ENCODE data around the gene DNAAF2.

DNA sequence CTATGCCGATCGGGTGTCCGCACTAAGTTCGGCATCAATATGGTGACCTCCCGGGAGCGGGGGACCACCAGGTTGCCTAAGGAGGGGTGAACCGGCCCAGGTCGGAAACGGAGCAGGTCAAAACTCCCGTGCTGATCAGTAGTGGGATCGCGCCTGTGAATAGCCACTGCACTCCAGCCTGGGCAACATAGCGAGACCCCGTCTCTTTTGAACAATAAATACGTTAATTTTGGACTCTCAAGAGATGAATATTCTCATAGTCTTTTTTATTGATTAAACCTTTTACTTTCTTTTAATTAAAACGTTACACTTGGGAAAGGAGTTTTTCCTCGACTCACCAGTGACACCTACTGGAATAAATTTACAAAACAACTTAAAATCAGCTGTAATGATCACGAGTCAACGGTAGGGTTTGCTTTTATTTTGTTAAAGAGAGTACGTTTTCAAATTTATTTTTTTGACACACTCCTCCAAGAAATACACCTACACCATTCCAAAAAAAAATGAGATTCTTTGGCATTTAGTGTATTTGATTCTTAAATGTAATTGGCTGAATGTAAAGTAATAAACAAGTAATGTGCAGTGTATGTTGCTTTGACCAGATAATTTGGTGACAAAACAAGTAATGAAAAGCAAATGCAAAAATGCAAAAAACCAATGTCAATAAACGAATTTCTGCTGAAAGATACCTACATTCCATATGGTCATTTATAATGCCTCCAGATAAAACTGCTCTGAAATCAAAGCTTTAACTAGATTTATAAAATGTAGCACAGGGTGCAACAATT is 48.2 kb downstream of the DNAAF2 start:
- TF ChIP-seq, protein P1, sequence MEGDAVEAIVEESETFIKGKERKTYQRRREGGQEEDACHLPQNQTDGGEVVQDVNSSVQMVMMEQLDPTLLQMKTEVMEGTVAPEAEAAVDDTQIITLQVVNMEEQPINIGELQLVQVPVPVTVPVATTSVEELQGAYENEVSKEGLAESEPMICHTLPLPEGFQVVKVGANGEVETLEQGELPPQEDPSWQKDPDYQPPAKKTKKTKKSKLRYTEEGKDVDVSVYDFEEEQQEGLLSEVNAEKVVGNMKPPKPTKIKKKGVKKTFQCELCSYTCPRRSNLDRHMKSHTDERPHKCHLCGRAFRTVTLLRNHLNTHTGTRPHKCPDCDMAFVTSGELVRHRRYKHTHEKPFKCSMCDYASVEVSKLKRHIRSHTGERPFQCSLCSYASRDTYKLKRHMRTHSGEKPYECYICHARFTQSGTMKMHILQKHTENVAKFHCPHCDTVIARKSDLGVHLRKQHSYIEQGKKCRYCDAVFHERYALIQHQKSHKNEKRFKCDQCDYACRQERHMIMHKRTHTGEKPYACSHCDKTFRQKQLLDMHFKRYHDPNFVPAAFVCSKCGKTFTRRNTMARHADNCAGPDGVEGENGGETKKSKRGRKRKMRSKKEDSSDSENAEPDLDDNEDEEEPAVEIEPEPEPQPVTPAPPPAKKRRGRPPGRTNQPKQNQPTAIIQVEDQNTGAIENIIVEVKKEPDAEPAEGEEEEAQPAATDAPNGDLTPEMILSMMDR (IDR thresholded peaks at IDR 0.05) = peak; percentile 99
- TF ChIP-seq EP300 (IDR thresholded peaks at IDR 0.05; ENCODE audit: borderline replicate concordance in 1 of 2, low read depth in 1 of 2, low read length in 1 of 2) = no peak
- TF ChIP-seq POLR2AphosphoS5 (IDR thresholded peaks at IDR 0.05; ENCODE audit: low read depth, low read length) = no peak
- TF ChIP-seq, protein P2, sequence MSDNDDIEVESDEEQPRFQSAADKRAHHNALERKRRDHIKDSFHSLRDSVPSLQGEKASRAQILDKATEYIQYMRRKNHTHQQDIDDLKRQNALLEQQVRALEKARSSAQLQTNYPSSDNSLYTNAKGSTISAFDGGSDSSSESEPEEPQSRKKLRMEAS (IDR thresholded peaks at IDR 0.05; ENCODE audit: low read depth) = no peak
- TF ChIP-seq RCOR1 (IDR thresholded peaks at IDR 0.05; ENCODE audit: low read length) = no peak
- TF ChIP-seq RAD21 (IDR thresholded peaks at IDR 0.05; ENCODE audit: low read length) = peak; percentile 30; the same call in 1 of the 2 replicates
- no peak for TF ChIP-seq YY1 (IDR thresholded peaks at IDR 0.05; ENCODE audit: low read depth)
- no peak; the same call in 1 of the 2 replicates for TF ChIP-seq SIN3A (IDR thresholded peaks at IDR 0.05; ENCODE audit: borderline replicate concordance, low read depth, low read length)
- no peak for TF ChIP-seq RFX5 (IDR thresholded peaks at IDR 0.05; ENCODE audit: low read length)
- no peak for TF ChIP-seq FOSL2 (IDR thresholded peaks at IDR 0.05; ENCODE audit: borderline replicate concordance, low read depth)
- TF ChIP-seq FOXJ3 (CRISPR knock-in tag; IDR thresholded peaks at IDR 0.05) = no peak
- no peak for TF ChIP-seq EZH2phosphoT487 (IDR thresholded peaks at IDR 0.05; ENCODE audit: borderline replicate concordance, low read depth)
- TF ChIP-seq, protein P3, sequence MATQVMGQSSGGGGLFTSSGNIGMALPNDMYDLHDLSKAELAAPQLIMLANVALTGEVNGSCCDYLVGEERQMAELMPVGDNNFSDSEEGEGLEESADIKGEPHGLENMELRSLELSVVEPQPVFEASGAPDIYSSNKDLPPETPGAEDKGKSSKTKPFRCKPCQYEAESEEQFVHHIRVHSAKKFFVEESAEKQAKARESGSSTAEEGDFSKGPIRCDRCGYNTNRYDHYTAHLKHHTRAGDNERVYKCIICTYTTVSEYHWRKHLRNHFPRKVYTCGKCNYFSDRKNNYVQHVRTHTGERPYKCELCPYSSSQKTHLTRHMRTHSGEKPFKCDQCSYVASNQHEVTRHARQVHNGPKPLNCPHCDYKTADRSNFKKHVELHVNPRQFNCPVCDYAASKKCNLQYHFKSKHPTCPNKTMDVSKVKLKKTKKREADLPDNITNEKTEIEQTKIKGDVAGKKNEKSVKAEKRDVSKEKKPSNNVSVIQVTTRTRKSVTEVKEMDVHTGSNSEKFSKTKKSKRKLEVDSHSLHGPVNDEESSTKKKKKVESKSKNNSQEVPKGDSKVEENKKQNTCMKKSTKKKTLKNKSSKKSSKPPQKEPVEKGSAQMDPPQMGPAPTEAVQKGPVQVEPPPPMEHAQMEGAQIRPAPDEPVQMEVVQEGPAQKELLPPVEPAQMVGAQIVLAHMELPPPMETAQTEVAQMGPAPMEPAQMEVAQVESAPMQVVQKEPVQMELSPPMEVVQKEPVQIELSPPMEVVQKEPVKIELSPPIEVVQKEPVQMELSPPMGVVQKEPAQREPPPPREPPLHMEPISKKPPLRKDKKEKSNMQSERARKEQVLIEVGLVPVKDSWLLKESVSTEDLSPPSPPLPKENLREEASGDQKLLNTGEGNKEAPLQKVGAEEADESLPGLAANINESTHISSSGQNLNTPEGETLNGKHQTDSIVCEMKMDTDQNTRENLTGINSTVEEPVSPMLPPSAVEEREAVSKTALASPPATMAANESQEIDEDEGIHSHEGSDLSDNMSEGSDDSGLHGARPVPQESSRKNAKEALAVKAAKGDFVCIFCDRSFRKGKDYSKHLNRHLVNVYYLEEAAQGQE (IDR thresholded peaks at IDR 0.05; ENCODE audit: low read depth, low read length) = no peak
